NCI-H510A (cell line): ENCODE data around the gene C19orf18.
"Not testable (repeated sequence)": the region's sequence is repeated elsewhere in the genome, so short reads cannot be mapped to it uniquely, and the experiment has no call there.

Experiments used
- DNase-seq: peaks from one replicate; lab custom pipeline; 2025; lab: John Stamatoyannopoulos, UW

The C19orf18 gene

GRCh38 chr19:57974434-57974833 is at the start of gene C19orf18:
Gene C19orf18 (minus strand): TSS chr19:57974534. CDS start chr19:57974432, 102 bp downstream.
- DNase-seq = no peak

GRCh38 chr19:58022283-58022660 is 47.9 kb upstream of the C19orf18 start:
- DNase-seq = no peak

- no peak for DNase-seq
Observed at GRCh38 chr19:58021541-58022282, 47.4 kb upstream of the C19orf18 start.

- no peak for DNase-seq
Observed at GRCh38 chr19:58020129-58020528, 45.8 kb upstream of the C19orf18 start.

- DNase-seq = no peak
Observed at GRCh38 chr19:58014141-58014540, 39.8 kb upstream of the C19orf18 start.

- no peak for DNase-seq
Observed at GRCh38 chr19:58010507-58010906, 36.2 kb upstream of the C19orf18 start.

- peak; percentile 88 for DNase-seq
Observed at GRCh38 chr19:58009666-58010301, 35.5 kb upstream of the C19orf18 start.

GRCh38 chr19:58009301-58009665 is 34.9 kb upstream of the C19orf18 start:
- DNase-seq = no peak

GRCh38 chr19:58008877-58009276 is 34.5 kb upstream of the C19orf18 start:
- DNase-seq = not testable (repeated sequence)

GRCh38 chr19:58007285-58007684 is 33.0 kb upstream of the C19orf18 start:
- no peak for DNase-seq

- no peak for DNase-seq
Observed at GRCh38 chr19:58003174-58003828, 29.0 kb upstream of the C19orf18 start.

GRCh38 chr19:58002384-58003173 is 28.2 kb upstream of the C19orf18 start, which contains the start of gene ZNF606:
Gene ZNF606 (minus strand): TSS chr19:58002820. CDS start chr19:58001319, 1,501 bp downstream.
- peak; percentile 67 for DNase-seq

- no peak for DNase-seq
Observed at GRCh38 chr19:58001895-58002369, 27.6 kb upstream of the C19orf18 start.

GRCh38 chr19:58000677-58001076 is 26.3 kb upstream of the C19orf18 start:
- no peak for DNase-seq

- no peak for DNase-seq
Observed at GRCh38 chr19:57992841-57993240, 18.5 kb upstream of the C19orf18 start.

- no peak for DNase-seq
Observed at GRCh38 chr19:57978586-57979289, 4.4 kb upstream of the C19orf18 start.

- DNase-seq = no peak
Observed at GRCh38 chr19:57964761-57965160, 9.6 kb downstream of the C19orf18 start.

- no peak for DNase-seq
Observed at GRCh38 chr19:57961785-57962184, 12.5 kb downstream of the C19orf18 start.

- no peak for DNase-seq
Observed at GRCh38 chr19:57954996-57955395, 19.3 kb downstream of the C19orf18 start.

GRCh38 chr19:57949702-57950101 is 24.6 kb downstream of the C19orf18 start:
- no peak for DNase-seq

GRCh38 chr19:57949296-57949695 is 25.0 kb downstream of the C19orf18 start:
- no peak for DNase-seq
